ENCODE measurements around the gene RBM14.
"Not testable (repeated sequence)": the region's sequence is repeated elsewhere in the genome, so short reads cannot be mapped to it uniquely, and the experiment has no call there.

Gene RBM14

DNA sequence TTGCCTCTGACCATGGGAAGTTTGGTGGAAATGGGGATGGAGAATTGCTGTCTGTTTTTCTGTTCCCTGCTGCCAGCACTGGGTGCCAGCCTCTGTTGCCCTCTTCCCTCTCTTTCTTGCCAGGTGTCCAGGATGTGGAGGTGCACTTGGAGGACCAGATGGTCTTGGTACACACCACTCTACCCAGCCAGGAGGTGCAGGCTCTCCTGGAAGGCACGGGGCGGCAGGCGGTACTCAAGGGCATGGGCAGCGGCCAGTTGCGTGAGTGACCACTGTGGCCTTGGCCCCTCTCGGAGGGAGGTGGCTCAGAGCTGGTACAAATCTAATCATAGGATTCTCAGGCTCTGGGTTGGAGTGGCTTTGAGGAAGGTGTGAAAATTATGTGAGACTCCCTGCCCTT lies 17.4 kb upstream of the RBM14 start:
- DNase-seq = no peak

DNA sequence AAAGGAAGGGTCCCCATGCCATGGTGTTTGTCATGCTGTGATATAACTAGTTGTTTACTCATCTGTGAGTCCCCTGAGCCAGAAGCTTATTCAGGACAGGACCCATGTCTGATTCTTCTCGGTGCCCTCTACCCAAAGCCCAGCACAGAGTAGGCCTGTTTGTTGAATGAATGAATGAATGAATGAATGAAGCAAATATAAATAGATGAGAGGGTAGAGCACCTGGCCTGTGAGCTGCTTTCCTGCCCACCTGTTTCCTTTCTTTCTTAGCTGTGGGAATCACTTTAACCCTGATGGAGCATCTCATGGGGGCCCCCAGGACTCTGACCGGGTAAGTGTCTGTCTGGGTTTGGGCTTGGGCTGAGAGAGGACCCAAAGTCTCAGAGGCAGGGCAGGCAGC lies 16.2 kb upstream of the RBM14 start:
- no peak for DNase-seq

GRCh38 chr11:66600631-66601233 lies 15.7 kb upstream of the RBM14 start:
- no peak for DNase-seq

DNA sequence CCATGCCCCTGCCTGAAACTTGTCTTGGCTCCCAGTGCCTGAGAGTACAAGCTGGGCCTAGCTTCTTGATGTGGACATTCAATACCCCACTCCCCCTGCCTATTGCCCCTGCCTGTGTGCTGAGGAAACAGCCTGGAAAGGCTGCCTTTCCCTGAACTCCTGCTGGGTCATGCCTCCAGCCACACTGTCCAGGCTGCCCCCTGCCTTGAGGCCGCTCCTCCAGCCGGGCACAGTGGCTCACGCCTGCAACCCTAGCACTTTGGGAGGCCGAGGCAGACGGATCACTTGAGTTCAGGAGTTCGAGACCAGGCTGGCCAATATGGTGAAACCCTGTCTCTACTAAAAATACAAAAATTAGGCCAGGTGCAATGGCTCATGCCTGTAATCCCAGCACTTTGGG lies 13.4 kb upstream of the RBM14 start:
- DNase-seq = no peak

GRCh38 chr11:66604155-66604554 lies 12.3 kb upstream of the RBM14 start:
- peak; percentile 31 for DNase-seq

DNA sequence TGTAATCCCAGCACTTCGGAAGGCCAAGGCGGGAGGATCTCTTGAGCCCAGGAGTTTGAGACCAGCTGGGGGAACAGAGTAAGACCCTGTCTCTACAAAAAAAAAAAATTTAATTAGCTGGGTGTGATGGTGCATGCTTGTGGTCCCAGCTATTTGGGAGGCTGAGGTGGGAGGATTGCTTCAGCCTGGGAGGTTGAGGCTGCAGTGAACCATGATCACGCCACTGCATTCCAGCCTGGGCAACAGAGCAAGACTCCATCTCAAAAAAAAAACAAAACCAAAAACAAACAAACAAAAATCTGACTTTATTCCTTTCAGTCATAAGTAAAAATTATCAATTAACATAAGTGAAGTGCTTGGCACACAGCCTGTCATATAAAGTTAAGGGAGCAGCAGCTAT lies 9.8 kb upstream of the RBM14 start:
- not testable (repeated sequence) for DNase-seq

GRCh38 chr11:66607126-66607834 lies 9.2 kb upstream of the RBM14 start:
- DNase-seq = no peak

- peak; percentile 24 for DNase-seq
Observed at GRCh38 chr11:66609721-66610617, 6.5 kb upstream of the RBM14 start.

- DNase-seq = no peak
Observed at GRCh38 chr11:66612458-66612857, 4.0 kb upstream of the RBM14 start.

GRCh38 chr11:66614073-66614472 lies 2.4 kb upstream of the RBM14 start:
- no peak for DNase-seq

DNA sequence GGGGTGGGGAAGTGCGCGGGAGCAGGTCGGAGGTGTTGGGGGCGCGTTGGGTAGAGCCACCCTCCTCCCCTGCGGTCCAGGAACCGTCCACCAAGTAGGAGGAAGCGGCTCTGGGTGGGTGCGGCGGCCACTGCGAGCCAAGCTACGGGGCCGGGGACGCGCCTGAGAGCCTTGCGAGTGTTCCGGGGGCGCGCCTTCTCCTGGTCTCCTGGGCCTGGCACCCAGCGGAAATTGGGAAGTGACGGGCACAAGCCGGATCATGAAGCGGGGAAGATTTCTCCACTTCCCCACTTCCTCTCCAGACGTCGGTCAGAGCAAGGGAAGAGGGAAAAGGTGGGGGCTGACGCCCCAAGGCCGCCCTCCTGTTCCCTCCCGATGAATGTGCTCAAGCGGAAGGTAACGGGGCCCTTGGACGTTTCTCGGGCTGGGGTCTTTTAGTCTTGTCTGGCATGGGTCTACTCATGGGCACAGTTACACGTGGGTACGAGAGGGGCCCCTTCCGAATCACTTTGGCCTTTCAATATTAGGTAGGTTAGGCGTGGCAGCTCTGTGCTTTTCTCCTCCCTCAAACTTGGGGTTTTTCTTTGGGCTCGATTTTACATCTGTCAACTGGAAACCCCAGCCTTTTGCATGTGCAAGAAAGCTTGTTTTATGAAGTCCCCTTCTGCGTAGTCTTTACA lies 865 bp downstream of the RBM14 start:
- no peak for DNase-seq

GRCh38 chr11:66619080-66619554 lies 2.7 kb downstream of the RBM14 start:
- no peak for DNase-seq

- DNase-seq = no peak
Observed at GRCh38 chr11:66624450-66624849, 8.0 kb downstream of the RBM14 start.

GRCh38 chr11:66625041-66625751 lies 8.8 kb downstream of the RBM14 start:
- DNase-seq = no peak

DNA sequence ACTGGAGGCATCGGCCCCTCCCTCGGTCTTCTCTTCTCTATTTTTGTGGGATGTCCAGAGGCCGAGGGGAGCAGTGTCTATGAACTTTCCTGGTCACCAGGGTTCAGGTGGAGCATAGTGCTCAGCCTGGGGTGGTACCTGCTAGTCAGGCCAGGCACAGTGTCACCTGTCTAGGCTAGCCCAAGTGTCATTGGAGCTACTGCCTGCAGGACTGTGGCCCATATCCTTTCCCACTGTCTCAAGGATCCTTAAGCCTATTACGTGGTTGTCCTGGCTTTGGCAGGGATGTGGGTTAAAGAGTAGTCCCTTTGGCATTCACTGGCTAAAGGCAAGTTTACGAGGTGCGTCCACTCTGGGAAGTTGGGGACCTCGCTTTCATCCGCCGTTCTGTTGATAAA lies 9.3 kb downstream of the RBM14 start:
- DNase-seq = no peak

DNA sequence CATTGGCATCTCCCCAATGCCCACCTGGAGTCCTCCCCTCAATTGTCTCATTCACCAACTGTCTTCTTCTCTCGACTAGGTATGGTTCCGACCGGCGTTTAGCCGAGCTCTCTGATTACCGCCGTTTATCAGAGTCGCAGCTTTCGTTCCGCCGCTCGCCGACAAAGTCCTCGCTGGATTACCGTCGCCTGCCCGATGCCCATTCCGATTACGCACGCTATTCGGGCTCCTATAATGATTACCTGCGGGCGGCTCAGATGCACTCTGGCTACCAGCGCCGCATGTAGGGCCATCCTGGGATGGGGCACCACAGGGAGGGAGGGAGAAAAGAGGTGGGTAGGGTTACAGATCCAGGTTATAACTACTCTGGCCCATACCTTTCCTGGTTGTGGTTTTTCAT lies 10.0 kb downstream of the RBM14 start:
- no peak for DNase-seq

GRCh38 chr11:66626926-66627325 lies 10.5 kb downstream of the RBM14 start:
- DNase-seq = no peak

DNA sequence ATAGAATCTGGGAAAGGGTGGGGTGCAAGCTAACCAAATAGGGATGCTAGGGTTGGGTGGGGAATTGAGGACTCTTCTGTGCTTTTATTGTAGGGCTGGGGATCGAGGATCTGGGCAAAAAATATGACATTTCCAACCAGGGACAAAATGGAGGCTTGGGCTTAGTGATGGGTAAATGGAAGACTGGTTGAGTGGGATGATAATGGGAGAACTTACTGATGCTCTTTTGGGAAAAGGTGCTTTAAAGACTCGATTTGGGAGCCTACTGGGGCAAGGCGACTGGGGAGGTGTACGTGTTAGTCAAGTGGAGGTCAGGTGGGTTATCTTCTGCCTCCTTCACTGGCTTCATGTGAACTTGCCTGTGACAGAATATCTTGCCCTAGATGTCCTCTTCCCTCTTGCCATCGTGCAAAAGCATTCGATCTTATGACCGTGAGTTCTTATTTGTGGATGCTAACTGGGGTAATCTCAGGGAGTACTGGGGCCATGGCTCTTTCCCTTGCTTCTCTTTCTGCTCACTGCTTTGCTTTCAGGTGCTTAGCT lies 11.7 kb downstream of the RBM14 start:
- no peak for DNase-seq

GRCh38 chr11:66629356-66629755 lies 12.9 kb downstream of the RBM14 start:
- no peak for DNase-seq

GRCh38 chr11:66631883-66632282 lies 15.5 kb downstream of the RBM14 start:
- DNase-seq = no peak

DNA sequence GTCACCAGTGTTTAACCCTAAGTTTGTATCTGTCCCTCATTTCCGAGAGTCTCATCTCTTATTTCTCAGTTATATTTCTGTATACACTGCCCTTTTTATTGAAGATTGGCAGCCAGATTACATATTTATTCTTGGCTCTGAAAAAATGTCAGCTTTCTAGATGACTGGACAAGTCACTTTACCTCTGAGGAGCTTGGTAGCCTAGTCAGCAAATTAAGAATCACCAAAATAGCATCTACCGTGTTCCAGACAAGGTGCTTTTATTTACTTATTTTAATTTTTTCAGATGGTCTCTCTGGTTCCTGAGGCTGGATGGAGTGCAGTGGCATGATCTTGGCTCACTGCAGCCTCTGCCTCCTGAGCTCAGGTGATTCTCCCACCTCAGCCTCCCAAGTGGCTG lies 16.5 kb downstream of the RBM14 start:
- DNase-seq = no peak

GRCh38 chr11:66636411-66636810 lies 20.0 kb downstream of the RBM14 start:
- DNase-seq = no peak
